Kidney glomerular epithelial cell (primary cell): ENCODE results near the gene RHOBTB3.
"Not testable (repeated sequence)": the region's sequence is repeated elsewhere in the genome, so short reads cannot be mapped to it uniquely, and the experiment has no call there.

Experiments used
- DNase-seq: peaks from one replicate; lab custom pipeline; 2025; lab: John Stamatoyannopoulos, UW

The RHOBTB3 gene

GRCh38 chr5:95730730-95731570 lies at the start of gene RHOBTB3:
Gene RHOBTB3 (plus strand): TSS chr5:95731336. CDS start chr5:95731683, 347 bp downstream.
- peak; percentile 55 for DNase-seq

- no peak for DNase-seq
These were observed 48.2 kb upstream of the RHOBTB3 start, which contains the start of gene SPATA9 for GRCh38 chr5:95682891-95683290. Gene SPATA9 (minus strand): TSS chr5:95682991. CDS start chr5:95682854, 137 bp downstream.

GRCh38 chr5:95684361-95684760 lies 46.8 kb upstream of the RHOBTB3 start:
- no peak for DNase-seq

DNA sequence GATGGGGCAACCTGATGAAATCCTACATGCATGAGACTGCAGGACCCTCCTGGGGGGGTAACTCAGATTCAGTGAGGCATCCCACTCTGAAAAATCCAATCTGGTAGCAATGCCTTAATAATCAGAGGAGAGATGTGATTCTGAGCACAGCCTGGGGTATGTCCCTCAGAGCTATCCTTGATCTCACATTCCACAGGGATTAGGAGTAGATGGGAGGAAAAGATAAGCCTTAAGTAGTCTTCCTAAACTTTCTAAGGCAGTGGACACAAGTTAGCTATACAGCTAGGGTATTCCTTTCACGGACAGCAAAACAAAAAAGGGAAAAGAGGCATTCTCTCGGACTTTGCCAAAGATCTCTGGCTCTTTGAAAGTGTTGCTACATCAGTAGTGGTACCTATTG lies 44.5 kb upstream of the RHOBTB3 start:
- DNase-seq: no peak

DNA sequence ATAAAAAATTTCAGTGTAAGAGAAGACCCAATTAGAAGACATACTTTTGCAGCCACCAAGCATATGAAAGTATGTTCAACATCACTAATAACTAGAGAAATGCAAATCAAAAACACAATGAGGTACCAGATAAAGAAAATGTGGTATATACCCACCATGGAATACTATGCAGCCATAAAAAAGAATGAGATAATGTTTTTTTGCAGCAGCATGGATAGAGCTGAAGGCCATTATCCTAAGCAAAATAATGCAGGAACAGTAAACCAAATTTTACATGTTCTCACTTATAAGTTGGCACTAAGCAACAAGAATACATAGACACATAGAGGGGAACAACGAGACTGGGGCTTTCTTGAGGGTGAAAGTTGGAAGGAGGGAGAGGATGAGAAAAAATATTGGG lies 41.5 kb upstream of the RHOBTB3 start:
- DNase-seq: no peak

DNA sequence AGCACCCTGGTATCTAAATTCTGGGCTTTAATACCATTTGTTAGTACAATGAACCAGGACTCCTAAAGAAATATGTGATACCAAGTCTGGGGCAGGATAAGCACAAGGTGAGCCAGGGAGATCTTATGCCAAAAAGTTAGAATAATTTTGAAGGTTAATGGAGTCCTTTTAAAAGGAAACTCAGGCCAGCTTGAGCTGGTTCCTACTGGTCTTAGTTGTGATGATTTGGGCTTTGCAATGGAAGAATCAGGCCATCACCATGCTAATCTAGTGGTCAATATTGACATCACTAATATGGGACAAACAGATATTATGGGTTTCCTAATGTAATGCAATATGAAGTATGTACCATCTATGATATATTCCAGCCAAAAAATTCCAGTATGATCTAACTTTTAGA lies 40.8 kb upstream of the RHOBTB3 start:
- no peak for DNase-seq

DNA sequence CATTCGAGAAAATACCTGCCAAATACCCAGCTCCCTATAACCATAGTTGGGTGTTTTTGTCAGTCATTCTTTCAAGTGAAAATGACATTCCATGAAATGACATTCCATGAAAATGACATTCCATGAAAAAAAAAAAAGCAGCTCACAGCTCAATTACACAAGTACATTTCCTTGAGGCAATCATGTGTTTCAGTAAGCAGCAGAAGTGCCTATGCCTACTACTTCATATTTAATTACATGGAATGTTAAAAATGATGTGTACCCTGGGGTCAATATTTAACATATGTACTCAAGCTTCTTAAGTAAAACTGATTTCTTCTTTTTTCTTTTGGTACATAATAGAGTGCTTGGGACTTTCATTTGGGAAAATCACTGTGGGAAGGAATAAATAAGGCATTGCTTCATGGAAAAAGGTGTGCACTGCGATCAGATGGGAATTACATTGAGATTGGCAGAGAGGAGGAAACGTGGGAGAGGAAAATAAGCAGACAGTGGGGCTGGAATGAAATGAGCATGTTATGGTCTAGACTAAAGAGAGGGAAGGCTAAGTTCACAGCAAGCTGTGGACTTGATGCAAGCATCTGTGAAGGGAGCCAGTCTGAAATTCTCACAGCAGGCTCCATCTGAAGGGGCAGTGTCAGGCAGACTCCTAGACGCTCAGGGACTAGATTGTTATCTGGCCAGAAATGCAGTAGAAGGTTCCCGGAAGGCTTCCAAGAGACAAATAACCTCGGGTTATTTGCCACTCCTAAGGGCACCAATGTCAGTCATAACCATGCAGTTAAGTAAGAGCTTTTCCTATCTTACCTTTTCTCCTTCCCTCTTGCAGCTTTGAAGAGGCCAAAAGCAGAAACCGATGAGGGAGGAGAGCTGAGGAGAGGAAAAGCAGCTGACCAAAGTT lies 33.1 kb upstream of the RHOBTB3 start:
- peak; percentile 78 for DNase-seq

- DNase-seq: no peak
These were observed 31.8 kb upstream of the RHOBTB3 start for GRCh38 chr5:95699337-95699736.

- peak; percentile 11 for DNase-seq
These were observed 30.1 kb upstream of the RHOBTB3 start for GRCh38 chr5:95701074-95701473.

DNA sequence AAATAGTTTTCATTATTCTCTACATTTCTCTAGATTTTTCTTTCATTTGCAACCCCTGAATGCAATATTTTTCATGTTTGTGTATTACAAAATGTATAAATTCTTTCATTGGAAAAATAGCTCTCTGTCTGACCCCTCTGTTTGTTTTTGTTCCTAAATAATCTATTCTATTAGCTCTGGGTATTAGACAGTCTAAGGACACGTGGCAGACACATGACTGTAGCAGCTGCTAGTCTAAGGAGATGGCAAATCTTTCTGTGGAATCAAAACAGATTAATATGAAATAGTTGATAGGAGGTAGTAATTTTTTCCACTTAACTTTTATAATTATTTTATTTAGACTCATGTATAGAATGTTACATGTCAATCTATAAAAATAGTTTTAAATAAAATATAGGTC lies 27.0 kb upstream of the RHOBTB3 start:
- DNase-seq: no peak

- DNase-seq: not testable (repeated sequence)
These were observed 24.9 kb upstream of the RHOBTB3 start for GRCh38 chr5:95706196-95706595.

DNA sequence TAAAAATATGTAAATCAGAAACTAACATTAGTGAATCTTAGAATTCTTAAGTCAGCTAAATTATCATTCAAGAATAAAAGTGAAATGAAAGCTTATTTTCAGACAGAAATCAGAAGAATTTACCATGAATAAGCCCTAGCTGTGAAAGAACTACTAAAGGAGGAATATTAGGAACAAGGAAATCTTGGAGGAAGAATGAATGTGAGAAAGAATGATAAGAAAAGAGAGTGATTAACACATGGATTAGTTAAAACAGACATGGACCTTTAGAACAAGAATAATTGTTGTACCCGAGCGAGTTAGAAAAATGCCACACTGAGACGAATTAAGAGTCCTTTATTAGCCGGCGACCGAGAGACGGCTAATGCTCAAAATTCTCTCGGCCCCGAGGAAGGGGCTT lies 24.1 kb upstream of the RHOBTB3 start:
- DNase-seq: no peak

GRCh38 chr5:95707534-95708188 lies 23.5 kb upstream of the RHOBTB3 start:
- not testable (repeated sequence) for DNase-seq

GRCh38 chr5:95708876-95709275 lies 22.3 kb upstream of the RHOBTB3 start:
- no peak for DNase-seq

GRCh38 chr5:95709967-95710650 lies 21.0 kb upstream of the RHOBTB3 start:
- no peak for DNase-seq

- DNase-seq: not testable (repeated sequence)
These were observed 20.3 kb upstream of the RHOBTB3 start for GRCh38 chr5:95710651-95711500.

- no peak for DNase-seq
These were observed 19.4 kb upstream of the RHOBTB3 start for GRCh38 chr5:95711501-95712346.

DNA sequence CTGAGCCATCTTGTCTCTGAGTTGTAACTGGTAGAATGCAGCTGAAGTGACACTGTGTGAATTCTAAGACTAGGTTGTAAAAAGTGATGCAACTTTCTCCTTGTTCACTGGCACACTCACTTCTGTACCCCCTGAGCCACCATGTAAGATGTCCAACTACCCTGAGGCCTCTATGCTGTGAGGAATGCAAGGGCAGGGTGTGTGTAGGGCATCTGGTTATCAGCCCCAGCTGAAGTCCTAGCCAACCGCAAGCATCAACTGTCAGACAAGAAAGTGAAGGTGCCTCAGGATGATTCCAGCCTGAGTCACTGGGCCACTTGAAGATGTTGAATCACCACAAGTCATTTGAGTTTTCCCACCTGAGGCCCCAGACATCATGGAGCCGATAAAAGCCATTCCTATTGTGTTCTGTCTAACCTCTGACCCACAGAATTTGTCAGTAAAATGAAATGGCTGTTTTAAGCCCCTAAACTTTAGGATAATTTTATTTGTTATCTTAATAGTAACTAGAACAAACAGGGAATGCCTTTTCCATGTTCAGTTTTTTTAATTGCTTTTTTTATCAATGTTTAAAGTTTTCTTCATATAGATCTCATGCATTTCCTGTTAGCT lies 18.7 kb upstream of the RHOBTB3 start:
- DNase-seq: peak; percentile 83

DNA sequence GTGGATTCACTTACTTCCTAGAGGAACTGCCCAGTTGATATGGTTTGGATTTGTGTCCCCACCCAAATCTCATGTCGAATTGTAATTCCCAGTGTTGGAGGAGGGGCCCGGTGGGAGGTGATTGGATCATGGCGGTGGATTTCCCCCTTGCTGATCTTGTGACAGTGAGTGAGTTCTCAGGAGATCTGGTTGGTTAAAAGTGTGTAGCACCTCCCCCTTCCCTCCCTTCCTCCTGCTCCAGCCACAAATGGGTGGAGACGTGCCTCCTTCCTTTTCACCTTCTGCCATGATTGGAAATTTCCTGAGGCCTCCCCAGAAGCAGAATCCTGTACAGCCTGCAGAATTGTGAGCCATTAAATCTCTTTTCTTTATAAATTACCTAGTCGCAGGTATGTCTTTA lies 17.9 kb upstream of the RHOBTB3 start:
- DNase-seq: not testable (repeated sequence)
